Measurements from ENCODE around the gene FIBP.

DNA sequence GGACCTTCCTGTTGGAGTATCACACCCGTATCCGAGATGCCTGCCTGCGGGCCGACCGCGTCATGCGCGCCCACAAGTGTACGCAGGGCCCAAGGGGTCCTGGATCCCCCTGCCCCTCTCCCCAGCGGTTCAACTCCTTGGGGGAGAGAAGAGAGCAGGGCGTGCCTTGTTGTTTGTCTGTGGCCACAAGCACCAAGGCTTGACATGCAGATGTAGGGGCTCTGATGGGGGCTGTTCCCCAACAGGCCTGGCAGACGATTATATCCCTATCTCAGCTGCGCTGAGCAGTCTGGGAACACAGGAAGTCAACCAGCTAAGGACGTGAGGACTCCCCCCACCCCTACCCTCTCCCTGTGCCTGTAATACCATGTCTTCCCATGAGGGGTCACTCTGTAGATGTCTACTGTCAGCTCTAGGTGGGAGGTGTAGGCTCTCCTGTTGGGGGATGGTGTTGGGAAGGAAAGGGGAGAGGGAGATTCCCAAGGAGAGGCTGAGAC lies 37.1 kb downstream of the FIBP start:
- TF ChIP-seq, protein P1, sequence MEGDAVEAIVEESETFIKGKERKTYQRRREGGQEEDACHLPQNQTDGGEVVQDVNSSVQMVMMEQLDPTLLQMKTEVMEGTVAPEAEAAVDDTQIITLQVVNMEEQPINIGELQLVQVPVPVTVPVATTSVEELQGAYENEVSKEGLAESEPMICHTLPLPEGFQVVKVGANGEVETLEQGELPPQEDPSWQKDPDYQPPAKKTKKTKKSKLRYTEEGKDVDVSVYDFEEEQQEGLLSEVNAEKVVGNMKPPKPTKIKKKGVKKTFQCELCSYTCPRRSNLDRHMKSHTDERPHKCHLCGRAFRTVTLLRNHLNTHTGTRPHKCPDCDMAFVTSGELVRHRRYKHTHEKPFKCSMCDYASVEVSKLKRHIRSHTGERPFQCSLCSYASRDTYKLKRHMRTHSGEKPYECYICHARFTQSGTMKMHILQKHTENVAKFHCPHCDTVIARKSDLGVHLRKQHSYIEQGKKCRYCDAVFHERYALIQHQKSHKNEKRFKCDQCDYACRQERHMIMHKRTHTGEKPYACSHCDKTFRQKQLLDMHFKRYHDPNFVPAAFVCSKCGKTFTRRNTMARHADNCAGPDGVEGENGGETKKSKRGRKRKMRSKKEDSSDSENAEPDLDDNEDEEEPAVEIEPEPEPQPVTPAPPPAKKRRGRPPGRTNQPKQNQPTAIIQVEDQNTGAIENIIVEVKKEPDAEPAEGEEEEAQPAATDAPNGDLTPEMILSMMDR (IDR thresholded peaks at IDR 0.05), result peak; percentile 69
- TF ChIP-seq NR3C1 (CRISPR knock-in tag; conservative IDR thresholded peaks at IDR 0.05; ENCODE audit: low read depth), result no peak
- no peak for TF ChIP-seq RORB (CRISPR knock-in tag; IDR thresholded peaks at IDR 0.05)
- TF ChIP-seq, protein P2, sequence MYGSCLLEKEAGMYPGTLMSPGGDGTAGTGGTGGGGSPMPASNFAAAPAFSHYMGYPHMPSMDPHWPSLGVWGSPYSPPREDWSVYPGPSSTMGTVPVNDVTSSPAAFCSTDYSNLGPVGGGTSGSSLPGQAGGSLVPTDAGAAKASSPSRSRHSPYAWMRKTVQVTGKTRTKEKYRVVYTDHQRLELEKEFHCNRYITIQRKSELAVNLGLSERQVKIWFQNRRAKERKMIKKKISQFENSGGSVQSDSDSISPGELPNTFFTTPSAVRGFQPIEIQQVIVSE (CRISPR knock-in tag; IDR thresholded peaks at IDR 0.05; ENCODE audit: borderline replicate concordance), result no peak
- TF ChIP-seq ZNF423 (CRISPR knock-in tag; IDR thresholded peaks at IDR 0.05), result no peak
- TF ChIP-seq JUN (CRISPR knock-in tag; IDR thresholded peaks at IDR 0.05), result no peak
- no peak for TF ChIP-seq OVOL2 (CRISPR knock-in tag; IDR thresholded peaks at IDR 0.05; ENCODE audit: borderline replicate concordance)
- TF ChIP-seq, protein P3, sequence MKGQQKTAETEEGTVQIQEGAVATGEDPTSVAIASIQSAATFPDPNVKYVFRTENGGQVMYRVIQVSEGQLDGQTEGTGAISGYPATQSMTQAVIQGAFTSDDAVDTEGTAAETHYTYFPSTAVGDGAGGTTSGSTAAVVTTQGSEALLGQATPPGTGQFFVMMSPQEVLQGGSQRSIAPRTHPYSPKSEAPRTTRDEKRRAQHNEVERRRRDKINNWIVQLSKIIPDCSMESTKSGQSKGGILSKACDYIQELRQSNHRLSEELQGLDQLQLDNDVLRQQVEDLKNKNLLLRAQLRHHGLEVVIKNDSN (CRISPR knock-in tag; IDR thresholded peaks at IDR 0.05), result no peak
- TF ChIP-seq CREM (CRISPR knock-in tag; IDR thresholded peaks at IDR 0.05), result no peak
